AG04449 (cell line): ENCODE results near the gene FZD1.

Experiments
- CTCF ChIA-PET: fragments of 350-600 bp; formaldehyde crosslinking; extraction: SDS; loops from one replicate; lab custom pipeline; 2021; ENCODE audit warnings: antibody characterized with exemption; lab: Yijun Ruan, JAX
- POLR2A ChIA-PET: fragments of 400-600, 350-600 bp; formaldehyde crosslinking; extraction: SDS; loops from one replicate; lab custom pipeline; 2020; ENCODE audit warnings: antibody characterized with exemption, inconsistent platforms; lab: Yijun Ruan, JAX
- DNase-seq: peaks from one replicate; pipeline ENCODE4 v3.0.0-alpha.2; 2010; ENCODE audit warnings: low read depth, low spot score
- H3K4me3 ChIP-seq: 2 replicates; pipeline ENCODE4 v1.5.1; 2011; ENCODE audit warnings: low read depth, mild to moderate bottlenecking, control low read depth, low read length
- TF ChIP-seq, protein P1 (sequence below): IDR thresholded peaks from one replicate; pipeline ENCODE4 v1.5.1; 2011; ENCODE audit warnings: mild to moderate bottlenecking, moderate library complexity, low read length, control low read depth, inconsistent platforms; ENCODE audit not compliant: insufficient read depth; ENCODE audit errors: missing control alignments

The FZD1 gene

GRCh38 chr7:91230503-91230902 is 33.7 kb upstream of the FZD1 start:
- TF ChIP-seq, protein P1, sequence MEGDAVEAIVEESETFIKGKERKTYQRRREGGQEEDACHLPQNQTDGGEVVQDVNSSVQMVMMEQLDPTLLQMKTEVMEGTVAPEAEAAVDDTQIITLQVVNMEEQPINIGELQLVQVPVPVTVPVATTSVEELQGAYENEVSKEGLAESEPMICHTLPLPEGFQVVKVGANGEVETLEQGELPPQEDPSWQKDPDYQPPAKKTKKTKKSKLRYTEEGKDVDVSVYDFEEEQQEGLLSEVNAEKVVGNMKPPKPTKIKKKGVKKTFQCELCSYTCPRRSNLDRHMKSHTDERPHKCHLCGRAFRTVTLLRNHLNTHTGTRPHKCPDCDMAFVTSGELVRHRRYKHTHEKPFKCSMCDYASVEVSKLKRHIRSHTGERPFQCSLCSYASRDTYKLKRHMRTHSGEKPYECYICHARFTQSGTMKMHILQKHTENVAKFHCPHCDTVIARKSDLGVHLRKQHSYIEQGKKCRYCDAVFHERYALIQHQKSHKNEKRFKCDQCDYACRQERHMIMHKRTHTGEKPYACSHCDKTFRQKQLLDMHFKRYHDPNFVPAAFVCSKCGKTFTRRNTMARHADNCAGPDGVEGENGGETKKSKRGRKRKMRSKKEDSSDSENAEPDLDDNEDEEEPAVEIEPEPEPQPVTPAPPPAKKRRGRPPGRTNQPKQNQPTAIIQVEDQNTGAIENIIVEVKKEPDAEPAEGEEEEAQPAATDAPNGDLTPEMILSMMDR = no peak
- H3K4me3 ChIP-seq = no peak overlapping the region
- ChIA-PET POLR2A (no interaction called here), CTCF (interaction anchor here (0.7 kb wide), 1 partner anchor 12 kb away, joined by 3 read pairs; no protein-coding TSS in a partner anchor)
- no peak for DNase-seq

GRCh38 chr7:91233212-91233611 is 31.0 kb upstream of the FZD1 start:
- TF ChIP-seq, protein P1 = no peak
- no peak overlapping the region for H3K4me3 ChIP-seq
- DNase-seq = no peak
- CTCF ChIA-PET = interaction anchor here (1.0 to 2.3 kb wide), 2 partner anchors 11 to 27 kb away, joined by 3 to 10 read pairs; no protein-coding TSS in a partner anchor
- POLR2A ChIA-PET = no interaction called here

- ChIA-PET CTCF (no interaction called here), POLR2A (no interaction called here)
- TF ChIP-seq, protein P1 = no peak
- no peak for DNase-seq
- H3K4me3 ChIP-seq = no peak overlapping the region
Observed at GRCh38 chr7:91235211-91235832, 28.9 kb upstream of the FZD1 start.

- DNase-seq = no peak
- TF ChIP-seq, protein P1 = no peak
- CTCF ChIA-PET = no interaction called here
- POLR2A ChIA-PET = interaction anchor here (1.0 kb wide), 1 partner anchor 11 kb away, joined by 3 read pairs; no protein-coding TSS in a partner anchor
- H3K4me3 ChIP-seq = no peak overlapping the region
Observed at GRCh38 chr7:91239171-91239604, 25.0 kb upstream of the FZD1 start.

DNA sequence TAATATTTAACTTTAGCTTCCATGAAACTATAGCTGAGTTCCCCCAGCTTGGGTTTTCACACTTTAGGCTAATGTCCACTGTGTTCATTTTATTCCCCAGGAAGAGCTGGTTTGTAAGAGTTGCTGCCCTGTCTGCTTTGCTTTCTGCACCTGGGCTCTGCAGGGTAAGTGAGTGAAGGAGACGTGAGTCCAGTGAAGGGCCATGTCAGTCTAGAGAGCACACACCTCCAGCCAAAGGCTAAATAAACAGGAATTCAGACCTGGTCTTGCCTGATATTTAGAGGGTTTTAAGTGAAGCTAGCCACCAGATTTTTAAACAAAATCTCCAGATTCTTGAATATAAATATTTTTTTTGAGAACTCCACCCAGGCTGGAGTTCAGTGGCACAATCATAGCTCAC is 24.5 kb upstream of the FZD1 start:
- DNase-seq = no peak
- ChIA-PET POLR2A (no interaction called here), CTCF (interaction anchor here (1.0 to 1.3 kb wide), 4 partner anchors 9 to 157 kb away, joined by 3 to 4 read pairs (median 3); no protein-coding TSS in a partner anchor)
- TF ChIP-seq, protein P1 = no peak
- H3K4me3 ChIP-seq = no peak overlapping the region

DNA sequence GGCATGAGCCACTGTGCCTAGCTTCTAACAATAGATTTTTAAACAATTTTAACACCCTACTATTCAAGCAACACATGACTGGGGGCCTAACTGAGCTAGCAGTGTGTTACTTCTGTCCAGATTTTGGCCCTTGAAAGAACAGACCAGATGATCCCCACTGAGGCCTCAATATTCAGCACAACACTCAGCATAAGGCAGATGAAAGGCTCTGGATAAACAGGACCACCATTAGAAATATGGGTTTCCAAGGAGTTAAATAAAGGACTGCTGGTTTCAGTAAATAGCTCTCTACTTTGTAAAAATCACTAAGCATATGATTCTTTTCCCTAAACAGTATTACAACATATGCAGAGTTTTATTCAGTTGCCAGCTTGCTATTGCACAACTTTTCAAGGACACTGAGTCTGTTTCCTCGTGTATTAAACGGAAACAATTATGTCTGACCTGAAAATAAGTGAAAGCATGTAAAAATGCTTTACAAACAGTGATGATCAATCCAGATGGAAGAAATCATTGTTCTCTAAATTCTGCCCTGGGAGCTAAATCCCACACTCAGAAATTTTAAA is 23.8 kb upstream of the FZD1 start:
- H3K4me3 ChIP-seq = no peak overlapping the region
- DNase-seq = no peak
- TF ChIP-seq, protein P1 = no peak
- POLR2A ChIA-PET = interaction anchor here (0.6 kb wide), 1 partner anchor 8 kb away, joined by 4 read pairs; no protein-coding TSS in a partner anchor
- CTCF ChIA-PET = interaction anchor here (1.0 to 1.3 kb wide), 4 partner anchors 9 to 158 kb away, joined by 3 to 4 read pairs (median 3); no protein-coding TSS in a partner anchor
